Activated gamma-delta T cell treated with anti-CD3 and anti-CD28 coated beads, Interleukin-2, amount 50 U/mL, for 16 hours (primary cell): ENCODE data around the gene PPP1R7.

Source experiments
- DNase-seq: peaks from one replicate; pipeline ENCODE4 v3.0.0-alpha.2; 2020; ENCODE audit warnings: low read depth

The PPP1R7 gene

GRCh38 chr2:241214766-241215165 lies 64.5 kb downstream of the PPP1R7 start:
- DNase-seq, result no peak

GRCh38 chr2:241215421-241215820 lies 65.2 kb downstream of the PPP1R7 start:
- DNase-seq, result no peak

- DNase-seq, result no peak
Observed at GRCh38 chr2:241216211-241216761, 66.0 kb downstream of the PPP1R7 start.

- DNase-seq, result peak; percentile 14
Observed at GRCh38 chr2:241217320-241218031, 67.2 kb downstream of the PPP1R7 start.

- DNase-seq, result no peak
Observed at GRCh38 chr2:241218131-241219029, 68.1 kb downstream of the PPP1R7 start.

GRCh38 chr2:241219030-241219382 lies 68.7 kb downstream of the PPP1R7 start:
- DNase-seq, result no peak

- no peak for DNase-seq
Observed at GRCh38 chr2:241219856-241220356, 69.6 kb downstream of the PPP1R7 start.

GRCh38 chr2:241223211-241224017 lies 73.1 kb downstream of the PPP1R7 start:
- DNase-seq, result no peak

GRCh38 chr2:241224018-241224850 lies 74.0 kb downstream of the PPP1R7 start:
- DNase-seq, result no peak

GRCh38 chr2:241224851-241225438 lies 74.7 kb downstream of the PPP1R7 start:
- DNase-seq, result no peak

GRCh38 chr2:241225545-241225944 lies 75.3 kb downstream of the PPP1R7 start:
- DNase-seq, result no peak

GRCh38 chr2:241225983-241226382 lies 75.7 kb downstream of the PPP1R7 start:
- DNase-seq, result no peak

GRCh38 chr2:241226723-241227572 lies 76.7 kb downstream of the PPP1R7 start:
- DNase-seq, result no peak

GRCh38 chr2:241227594-241227993 lies 77.3 kb downstream of the PPP1R7 start:
- DNase-seq, result no peak

- no peak for DNase-seq
Observed at GRCh38 chr2:241228081-241228859, 78.0 kb downstream of the PPP1R7 start.

GRCh38 chr2:241228860-241229516 lies 78.7 kb downstream of the PPP1R7 start:
- DNase-seq, result no peak

GRCh38 chr2:241229563-241230401 lies 79.5 kb downstream of the PPP1R7 start:
- no peak for DNase-seq
